Measurements from ENCODE around the gene ZNF511.

DNA sequence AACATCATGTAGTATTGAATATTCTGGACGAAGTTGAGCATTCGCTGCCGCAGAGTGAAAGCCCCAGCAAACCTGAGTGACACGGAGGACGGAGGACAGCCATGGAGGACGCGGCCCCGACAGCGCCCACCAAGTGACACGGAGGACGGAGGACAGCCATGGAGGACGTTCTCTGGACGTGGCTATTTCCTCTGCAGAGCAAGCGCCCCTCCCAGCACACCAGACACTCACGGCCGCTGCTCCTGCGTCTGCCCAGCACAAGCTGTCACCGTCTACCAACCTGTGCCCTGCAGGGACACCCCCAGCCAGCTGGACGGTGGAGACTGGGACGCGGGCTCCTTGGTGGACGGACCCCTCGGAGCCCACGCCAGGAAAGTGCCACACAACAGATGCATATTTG is 24.8 kb upstream of the ZNF511 start:
- TF ChIP-seq, protein P1, sequence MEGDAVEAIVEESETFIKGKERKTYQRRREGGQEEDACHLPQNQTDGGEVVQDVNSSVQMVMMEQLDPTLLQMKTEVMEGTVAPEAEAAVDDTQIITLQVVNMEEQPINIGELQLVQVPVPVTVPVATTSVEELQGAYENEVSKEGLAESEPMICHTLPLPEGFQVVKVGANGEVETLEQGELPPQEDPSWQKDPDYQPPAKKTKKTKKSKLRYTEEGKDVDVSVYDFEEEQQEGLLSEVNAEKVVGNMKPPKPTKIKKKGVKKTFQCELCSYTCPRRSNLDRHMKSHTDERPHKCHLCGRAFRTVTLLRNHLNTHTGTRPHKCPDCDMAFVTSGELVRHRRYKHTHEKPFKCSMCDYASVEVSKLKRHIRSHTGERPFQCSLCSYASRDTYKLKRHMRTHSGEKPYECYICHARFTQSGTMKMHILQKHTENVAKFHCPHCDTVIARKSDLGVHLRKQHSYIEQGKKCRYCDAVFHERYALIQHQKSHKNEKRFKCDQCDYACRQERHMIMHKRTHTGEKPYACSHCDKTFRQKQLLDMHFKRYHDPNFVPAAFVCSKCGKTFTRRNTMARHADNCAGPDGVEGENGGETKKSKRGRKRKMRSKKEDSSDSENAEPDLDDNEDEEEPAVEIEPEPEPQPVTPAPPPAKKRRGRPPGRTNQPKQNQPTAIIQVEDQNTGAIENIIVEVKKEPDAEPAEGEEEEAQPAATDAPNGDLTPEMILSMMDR (IDR thresholded peaks at IDR 0.05), result no peak
- no peak for TF ChIP-seq EP300 (IDR thresholded peaks at IDR 0.05; ENCODE audit: low read depth)

Measured in transverse colon (tissue), 3 donors.